KOPT-K1 (cell line): ENCODE data around the gene MSN.
"Not testable (repeated sequence)": the region's sequence is repeated elsewhere in the genome, so short reads cannot be mapped to it uniquely, and the experiment has no call there.

Experiments
- H3K27ac ChIP-seq: fragments of 200-600 bp; sonication (generic); 2 replicates; pipeline ENCODE4 v1.5.1; 2016; ENCODE audit warnings: antibody characterized with exemption, mild to moderate bottlenecking, low read depth, low read length; ENCODE audit not compliant: poor library complexity, severe bottlenecking
- H3K36me3 ChIP-seq: fragments of 200-600 bp; sonication (generic); 2 replicates; pipeline ENCODE4 v1.5.1; 2017; ENCODE audit warnings: antibody characterized with exemption, mild to moderate bottlenecking, low read length, moderate library complexity; ENCODE audit not compliant: insufficient read depth
- H3K9me3 ChIP-seq: fragments of 200-600 bp; sonication (generic); 2 replicates; pipeline ENCODE4 v1.5.1; 2017; ENCODE audit warnings: antibody characterized with exemption, low read length, mild to moderate bottlenecking; ENCODE audit not compliant: insufficient read depth, poor library complexity, severe bottlenecking

The MSN gene

DNA sequence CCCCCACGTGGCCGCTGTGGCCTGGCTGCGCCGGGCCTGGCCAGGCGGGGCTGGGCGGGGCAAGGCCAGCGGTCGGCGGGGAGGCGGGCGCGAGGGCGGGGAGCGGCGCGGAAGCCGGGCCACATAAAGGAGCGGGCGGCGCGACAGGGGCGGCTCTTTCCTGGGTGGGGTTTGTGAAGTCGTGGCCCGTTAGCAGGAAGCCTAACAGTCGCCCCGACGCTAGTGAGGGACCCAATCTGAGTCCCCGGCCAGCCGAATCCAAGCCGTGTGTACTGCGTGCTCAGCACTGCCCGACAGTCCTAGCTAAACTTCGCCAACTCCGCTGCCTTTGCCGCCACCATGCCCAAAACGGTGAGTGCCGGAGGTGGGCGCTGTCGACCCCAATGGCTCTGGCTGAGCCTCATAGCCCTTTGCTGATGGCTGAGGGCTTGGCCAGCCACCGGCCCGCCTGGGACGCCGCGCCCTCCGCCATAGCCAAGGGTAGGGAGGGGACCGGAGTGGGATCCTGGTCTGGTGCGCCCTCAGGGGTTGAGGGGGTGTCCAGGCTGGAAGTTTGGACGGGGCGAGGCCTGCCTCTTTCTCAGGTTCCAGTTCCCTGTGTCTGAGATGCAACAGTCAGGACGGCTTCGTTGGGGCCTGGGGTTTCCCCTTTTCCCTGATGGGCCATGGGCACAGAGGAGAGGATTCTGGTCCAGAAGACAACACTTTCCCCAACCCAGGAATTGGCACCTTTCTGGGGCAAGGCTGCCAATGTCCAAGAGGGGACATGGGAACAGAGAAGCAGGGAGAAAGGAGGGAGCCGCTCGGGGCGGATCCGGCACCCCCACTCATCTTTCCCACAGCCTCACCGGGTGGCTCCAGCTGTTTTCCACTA lies at the start of gene MSN:
TSS of gene MSN (plus strand) at position 152 of the 874 bp plus-strand sequence. CDS start at position 340, 188 bp downstream.
- Histone ChIP-seq H3K27ac (peak within 1 kb of the TSS; percentile 91), H3K36me3 (peaks cover 27% of the 10 kb centered on the region), H3K9me3 (no peaks in the 10 kb centered on the region)

- peaks cover 11% of the 10 kb centered on the region for H3K9me3 ChIP-seq
- not testable (repeated sequence) for H3K36me3 ChIP-seq, H3K27ac ChIP-seq
Measured at GRCh38 chrX:65620096-65620705, 47.3 kb upstream of the MSN start.

DNA sequence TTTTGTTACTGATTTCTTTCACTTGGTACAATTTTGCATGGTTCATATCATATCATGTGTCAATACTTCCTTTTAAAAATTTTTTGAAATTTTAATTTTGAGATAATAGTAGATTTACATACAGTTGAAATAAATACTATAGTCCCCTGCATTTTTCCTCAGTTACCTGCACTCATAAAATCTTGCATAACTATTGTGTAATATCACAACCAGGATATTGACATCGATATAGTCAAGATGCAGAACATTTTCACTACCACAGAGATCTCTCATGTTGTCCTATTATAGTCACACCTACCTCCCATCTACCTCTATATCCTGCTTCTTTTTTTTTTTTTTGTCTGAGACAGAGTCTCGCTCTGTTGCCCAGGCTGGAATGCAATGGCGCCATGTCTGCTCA lies 36.7 kb upstream of the MSN start:
- Histone ChIP-seq H3K27ac (no peak overlapping the region), H3K9me3 (peaks cover 11% of the 10 kb centered on the region), H3K36me3 (no peaks in the 10 kb centered on the region)

DNA sequence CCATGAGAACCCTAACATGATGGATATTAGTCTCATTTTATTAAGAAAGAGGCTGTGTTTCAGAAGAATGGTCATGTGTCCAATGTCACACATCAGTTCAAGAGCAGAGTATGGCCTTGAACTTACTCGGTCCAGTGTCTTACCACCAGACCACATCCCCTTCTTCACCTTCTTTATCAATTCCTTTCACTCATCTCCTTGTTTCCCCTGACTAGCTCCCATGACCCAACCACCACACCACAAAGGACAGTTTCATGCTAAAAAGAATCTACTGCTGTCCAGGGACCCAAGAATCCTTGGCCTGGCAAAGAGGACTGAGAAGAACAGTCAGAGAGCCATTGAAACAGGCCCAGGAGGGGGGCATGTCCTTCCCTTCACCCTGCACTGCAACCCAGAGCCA lies 33.6 kb upstream of the MSN start:
- Histone ChIP-seq H3K9me3 (no peaks in the 10 kb centered on the region), H3K27ac (no peak overlapping the region), H3K36me3 (no peaks in the 10 kb centered on the region)

DNA sequence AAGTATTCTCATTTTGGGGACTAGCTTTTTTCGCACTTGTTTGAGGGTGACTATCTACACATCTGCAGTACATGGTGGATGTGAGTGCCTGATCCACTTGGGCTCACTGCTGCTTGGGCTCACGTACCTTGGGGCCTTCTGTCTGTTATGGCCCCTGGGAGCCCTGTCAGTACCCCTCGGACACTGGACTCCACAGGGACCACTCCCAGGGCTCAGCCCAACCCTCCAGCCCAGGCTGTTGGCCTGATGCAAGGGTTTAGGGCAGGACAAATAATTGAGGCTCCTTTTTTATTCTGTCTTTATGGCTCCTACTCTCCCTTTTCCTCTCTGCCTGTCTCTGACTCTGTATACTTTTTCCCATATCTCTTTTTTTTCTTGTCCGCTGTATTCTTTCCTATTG lies 32.7 kb upstream of the MSN start:
- Histone ChIP-seq H3K27ac (no peak overlapping the region), H3K9me3 (no peaks in the 10 kb centered on the region), H3K36me3 (no peaks in the 10 kb centered on the region)

- no peaks in the 10 kb centered on the region for H3K9me3 ChIP-seq
- no peak overlapping the region for H3K27ac ChIP-seq
- no peaks in the 10 kb centered on the region for H3K36me3 ChIP-seq
Measured at GRCh38 chrX:65635378-65635777, 32.1 kb upstream of the MSN start.

DNA sequence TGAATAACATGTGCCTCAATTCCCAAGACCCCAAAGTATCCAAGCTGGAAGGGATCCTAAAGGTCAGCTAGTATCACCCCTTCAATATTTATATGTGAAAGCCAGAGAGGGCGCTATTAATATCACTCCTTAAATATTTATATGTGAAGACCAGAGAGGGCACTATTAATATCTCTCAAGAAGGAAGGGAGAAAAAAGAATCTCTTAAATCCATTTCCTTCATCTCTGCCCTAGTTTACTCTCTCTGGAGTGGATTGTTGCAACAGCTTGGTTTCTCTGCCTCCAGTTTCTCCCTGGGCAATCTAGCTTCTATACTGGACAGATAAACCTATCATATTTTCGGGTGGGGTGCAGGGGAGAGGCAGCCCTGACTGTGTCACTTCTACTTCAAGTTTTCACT lies 31.6 kb upstream of the MSN start:
- Histone ChIP-seq H3K9me3 (no peaks in the 10 kb centered on the region), H3K27ac (no peak overlapping the region), H3K36me3 (no peaks in the 10 kb centered on the region)

DNA sequence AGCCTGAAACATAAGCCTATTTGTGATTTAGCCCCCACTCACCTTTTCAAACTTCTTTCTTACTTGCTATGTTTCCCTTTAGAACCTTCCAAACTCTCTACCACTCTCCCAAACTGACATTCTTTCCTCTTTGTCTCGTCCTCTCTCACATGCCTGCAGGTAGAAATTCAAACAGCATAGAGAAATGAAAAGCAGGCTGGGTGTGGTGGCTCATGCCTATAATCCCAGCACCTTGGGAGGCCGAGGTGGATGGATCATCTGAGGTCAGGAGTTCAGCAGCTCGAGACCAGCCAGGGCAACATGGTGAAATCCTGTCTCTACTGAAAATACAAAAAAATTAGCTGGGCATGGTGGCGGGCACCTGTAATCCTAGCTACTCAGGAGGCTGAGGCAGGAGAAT lies 31.2 kb upstream of the MSN start:
- H3K27ac ChIP-seq = not testable (repeated sequence)

DNA sequence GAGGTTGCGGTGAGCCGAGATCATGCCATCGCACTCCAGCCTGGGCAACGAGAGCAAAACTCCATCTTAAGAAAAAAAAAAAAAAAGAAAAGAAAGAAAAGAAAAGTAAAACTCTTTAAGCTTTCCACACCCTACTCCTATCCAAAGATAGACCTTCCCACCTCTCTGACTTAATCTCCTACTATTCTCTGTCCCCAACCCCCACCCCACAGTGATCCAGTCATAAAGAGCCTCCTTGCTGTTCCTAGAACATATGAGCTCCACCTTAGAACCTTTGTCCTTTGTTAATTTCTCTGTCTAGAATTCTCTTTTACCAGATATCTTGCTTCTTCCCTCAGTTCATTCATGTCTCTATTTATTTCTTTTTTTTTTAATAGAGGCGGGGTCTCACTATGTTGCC lies 30.1 kb upstream of the MSN start:
- H3K9me3 ChIP-seq = no peaks in the 10 kb centered on the region
- no peak overlapping the region for H3K27ac ChIP-seq
- no peaks in the 10 kb centered on the region for H3K36me3 ChIP-seq

More for the DNA sequence above, 31.2 kb upstream of the MSN start:
- H3K36me3 ChIP-seq, H3K9me3 ChIP-seq: not testable (repeated sequence)

DNA sequence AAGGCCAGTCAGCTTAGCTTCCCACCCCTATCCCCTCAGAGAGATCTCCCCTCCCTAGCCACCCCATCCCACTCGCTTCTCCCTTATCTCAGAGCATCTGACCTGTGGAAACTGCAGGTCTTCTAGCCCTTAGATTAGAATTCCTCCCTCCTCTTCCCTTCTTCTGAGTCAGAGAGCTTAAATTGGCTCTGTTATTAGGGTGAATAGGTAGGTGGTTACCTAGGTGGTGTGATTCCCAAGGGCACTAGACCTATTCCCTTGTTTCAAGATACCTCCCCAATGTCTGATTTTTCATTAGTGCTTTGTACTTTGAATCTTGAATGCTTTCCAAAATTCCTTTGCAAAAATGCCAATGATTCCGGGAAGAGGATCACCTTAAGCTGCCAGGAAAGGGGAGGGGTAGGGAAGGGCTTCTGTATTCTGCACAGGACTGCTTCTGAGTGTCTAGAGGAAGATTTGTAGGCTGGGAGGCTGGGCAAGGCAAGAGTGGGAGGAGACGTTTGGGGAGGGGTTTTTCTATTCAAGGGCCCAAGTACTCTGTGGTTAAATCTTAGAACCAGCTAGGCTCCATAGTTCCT lies 24.5 kb upstream of the MSN start:
- H3K36me3 ChIP-seq = no peaks in the 10 kb centered on the region
- no peak overlapping the region for H3K27ac ChIP-seq
- no peaks in the 10 kb centered on the region for H3K9me3 ChIP-seq

GRCh38 chrX:65643531-65644052 lies 23.9 kb upstream of the MSN start:
- no peaks in the 10 kb centered on the region for H3K9me3 ChIP-seq
- H3K36me3 ChIP-seq = no peaks in the 10 kb centered on the region
- H3K27ac ChIP-seq = no peak overlapping the region

GRCh38 chrX:65644621-65645289 lies 22.7 kb upstream of the MSN start:
- H3K9me3 ChIP-seq = no peaks in the 10 kb centered on the region
- no peak overlapping the region for H3K27ac ChIP-seq
- H3K36me3 ChIP-seq = no peaks in the 10 kb centered on the region

GRCh38 chrX:65647801-65648200 lies 19.7 kb upstream of the MSN start:
- Histone ChIP-seq H3K9me3 (no peaks in the 10 kb centered on the region), H3K36me3 (no peaks in the 10 kb centered on the region), H3K27ac (no peak overlapping the region)

- Histone ChIP-seq H3K9me3 (no peaks in the 10 kb centered on the region), H3K27ac (no peak overlapping the region), H3K36me3 (no peaks in the 10 kb centered on the region)
Measured at GRCh38 chrX:65652098-65652497, 15.4 kb upstream of the MSN start.

- H3K9me3 ChIP-seq, H3K36me3 ChIP-seq: not testable (repeated sequence)
- peak overlapping the region; percentile 85 for H3K27ac ChIP-seq
Measured at GRCh38 chrX:65657009-65657441, 10.4 kb upstream of the MSN start.
